NCI-H774 (cell line): ENCODE results near the gene ALDH18A1.
"Not testable (repeated sequence)": the region's sequence is repeated elsewhere in the genome, so short reads cannot be mapped to it uniquely, and the experiment has no call there.

Experiments
- DNase-seq: peaks from one replicate; lab custom pipeline; 2025; lab: John Stamatoyannopoulos, UW

The ALDH18A1 gene

DNA sequence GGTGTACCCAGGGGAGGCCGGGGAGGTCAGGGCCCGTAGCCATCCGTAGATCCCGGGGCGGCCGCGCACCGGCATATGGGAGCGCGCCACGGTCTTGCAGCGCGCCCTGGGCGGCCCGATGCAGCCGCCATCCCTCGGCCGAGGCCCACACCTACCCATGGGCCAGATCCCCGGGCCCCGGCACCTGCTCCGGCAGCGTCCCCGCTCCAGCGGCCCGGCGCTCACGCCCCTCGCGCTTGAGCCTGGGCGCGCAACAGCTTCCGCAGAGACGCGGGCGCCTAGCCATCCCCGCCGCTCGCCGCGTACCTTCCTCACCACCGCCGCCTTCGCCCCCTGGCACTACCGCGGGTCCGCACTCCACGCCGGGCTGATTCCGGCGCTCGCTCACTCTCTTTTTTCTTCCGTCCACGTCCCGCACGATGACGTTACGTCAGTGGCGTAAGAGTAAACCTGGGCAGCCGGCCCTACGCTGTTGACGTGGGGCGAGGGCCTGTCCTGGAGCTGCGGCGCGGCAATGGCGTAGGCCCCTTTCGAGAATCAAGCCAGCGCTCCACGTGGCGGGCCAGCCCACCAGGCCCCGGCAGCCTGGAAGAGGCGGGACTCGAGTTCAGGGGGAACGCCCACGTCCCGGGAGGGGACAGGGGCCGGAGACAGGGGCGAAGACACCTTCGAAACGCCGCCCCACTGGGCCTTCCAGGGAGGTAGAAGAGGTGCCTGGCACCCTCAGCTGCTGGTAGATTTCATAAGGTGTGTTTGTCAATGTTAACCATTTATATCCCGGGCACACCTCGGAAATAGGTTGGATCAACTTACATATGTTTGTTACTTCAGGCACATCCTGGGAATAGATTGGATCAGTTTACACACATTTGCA is at the start of gene ALDH18A1:
Gene ALDH18A1 (minus strand): TSS at position 421 of the 874 bp plus-strand sequence. CDS start 3,334 bp downstream, outside the sequence.
- peak; percentile 20 for DNase-seq

DNA sequence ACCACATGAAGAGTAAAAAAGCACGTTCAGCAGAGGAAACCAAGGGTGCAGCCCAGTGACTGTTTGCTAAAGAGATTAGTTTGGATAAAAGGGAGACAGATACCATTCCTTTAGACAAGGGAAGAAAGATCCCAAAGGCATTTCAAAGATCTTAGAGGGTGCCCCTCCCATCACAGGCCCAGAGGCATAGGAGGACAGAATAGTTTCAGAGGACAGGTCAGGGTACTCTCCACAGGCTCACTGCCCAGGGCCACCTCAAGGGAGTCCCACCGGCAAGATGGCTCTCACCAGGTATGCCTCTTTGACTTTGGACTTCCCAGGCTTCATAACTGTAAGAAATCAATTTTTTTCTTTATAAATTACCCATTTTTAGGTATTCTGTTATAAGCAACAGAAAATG is 41.9 kb upstream of the ALDH18A1 start:
- no peak for DNase-seq

DNA sequence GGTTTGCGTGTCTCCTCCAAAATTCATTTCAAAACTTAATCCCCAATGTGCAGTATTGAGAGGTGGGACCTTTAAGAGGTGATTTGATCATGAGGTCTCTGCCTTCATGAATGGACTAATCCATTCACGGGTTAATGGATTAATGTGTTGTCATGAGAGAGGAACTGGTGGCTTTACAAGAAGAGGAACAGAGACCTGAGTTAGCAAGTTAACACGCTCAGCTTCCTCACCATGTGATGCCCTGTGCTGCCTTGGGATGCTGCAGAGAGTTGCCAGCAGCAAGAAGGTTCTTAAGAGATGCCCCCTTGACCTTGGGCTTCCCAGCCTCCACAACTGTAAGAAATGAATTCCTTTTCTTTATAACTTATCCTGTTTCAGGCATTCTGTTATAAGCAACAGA is 40.9 kb upstream of the ALDH18A1 start:
- DNase-seq = no peak

DNA sequence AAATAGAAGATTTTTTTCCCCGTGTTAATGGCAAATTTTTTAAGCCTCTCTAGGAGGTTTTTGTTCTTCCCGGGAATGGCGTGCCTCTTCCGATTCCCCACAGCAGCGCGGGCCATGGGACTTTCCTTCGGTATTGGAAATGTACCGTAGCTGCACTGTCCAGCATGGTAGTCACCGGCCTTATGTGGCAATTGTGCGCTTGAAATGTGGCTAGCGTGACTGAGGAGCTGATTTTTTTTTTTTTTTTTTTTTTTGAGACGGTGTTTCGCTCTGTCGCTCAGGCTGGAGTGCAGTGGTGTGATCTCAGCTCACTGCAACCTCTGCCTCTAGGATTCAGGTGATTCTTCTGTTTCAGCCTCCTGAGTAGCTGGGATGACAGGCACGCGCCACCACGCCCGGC is 38.2 kb upstream of the ALDH18A1 start:
- DNase-seq = no peak

DNA sequence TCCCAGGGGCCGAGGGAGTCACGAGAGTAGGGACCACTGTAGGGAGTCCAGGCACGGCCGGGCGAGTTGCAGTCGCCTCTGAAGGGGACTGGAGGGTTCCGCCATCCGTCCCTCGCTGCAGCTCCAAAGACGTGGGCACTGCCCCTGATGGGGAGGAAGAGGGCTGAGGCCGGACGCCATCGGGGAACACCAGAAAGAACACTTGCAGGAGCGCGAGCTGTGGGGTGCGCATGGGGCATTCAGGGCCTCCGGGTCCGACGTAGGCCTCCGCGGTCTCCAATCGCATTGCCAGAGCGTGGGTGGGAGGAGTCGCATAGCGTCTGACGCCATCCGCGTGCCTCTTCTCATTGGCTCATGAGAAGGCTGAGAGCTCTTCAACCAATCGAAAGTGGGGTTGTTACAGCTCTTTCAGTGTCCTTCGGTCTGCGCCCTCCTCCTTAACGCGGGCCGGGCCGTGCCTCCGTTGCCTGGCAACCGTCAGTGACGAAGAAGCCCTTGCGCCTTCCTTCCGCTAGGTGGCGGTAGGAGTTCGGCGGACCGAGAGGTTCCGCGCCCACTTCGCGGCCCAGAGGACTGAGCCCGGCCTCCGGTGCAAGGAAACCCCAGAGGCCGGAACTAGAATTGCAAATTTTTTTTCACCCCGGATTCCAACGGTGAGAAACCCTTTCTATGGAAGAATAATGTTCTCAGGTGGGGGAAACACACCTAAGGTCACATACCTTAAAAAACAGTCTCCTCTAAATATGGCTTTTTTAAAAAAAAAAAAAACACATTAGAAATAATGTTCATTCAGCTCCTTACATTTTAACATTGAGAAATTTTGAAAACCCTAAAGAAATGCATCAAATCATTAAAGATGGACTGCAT is 37.4 kb upstream of the ALDH18A1 start, which contains the start of gene TCTN3:
Gene TCTN3 (minus strand): TSS at position 260 of the 867 bp plus-strand sequence. CDS start 28 bp downstream, at position 232.
- DNase-seq = peak; percentile 95

DNA sequence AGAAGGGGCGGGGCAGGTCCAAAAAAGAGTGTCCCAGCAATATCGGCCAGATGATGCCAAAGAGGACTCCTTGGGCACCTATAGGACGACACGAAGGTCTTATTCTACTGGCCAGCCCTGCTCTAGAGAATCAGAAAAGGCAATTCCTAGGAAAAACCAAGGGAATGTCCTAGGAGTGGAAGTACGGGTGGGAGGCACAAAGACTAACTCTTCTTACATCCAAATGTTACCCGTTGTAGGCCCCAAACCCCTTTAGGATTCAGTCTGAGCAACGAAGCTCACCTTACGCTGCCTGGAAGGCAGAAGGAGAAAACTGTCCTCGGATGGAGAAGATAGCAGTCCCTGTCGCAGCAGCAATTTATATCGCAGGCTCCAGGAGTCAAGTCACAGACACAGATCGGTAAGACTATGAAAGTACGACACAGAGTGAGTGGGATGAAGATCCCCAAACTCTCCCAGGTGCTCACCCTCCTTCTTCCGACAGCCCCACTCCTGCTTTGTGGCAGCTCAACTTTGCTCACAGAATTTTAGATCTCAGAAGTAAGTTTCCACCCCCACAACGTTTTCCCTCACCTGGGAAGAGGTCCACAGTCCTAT is 36.7 kb upstream of the ALDH18A1 start:
- no peak for DNase-seq

DNA sequence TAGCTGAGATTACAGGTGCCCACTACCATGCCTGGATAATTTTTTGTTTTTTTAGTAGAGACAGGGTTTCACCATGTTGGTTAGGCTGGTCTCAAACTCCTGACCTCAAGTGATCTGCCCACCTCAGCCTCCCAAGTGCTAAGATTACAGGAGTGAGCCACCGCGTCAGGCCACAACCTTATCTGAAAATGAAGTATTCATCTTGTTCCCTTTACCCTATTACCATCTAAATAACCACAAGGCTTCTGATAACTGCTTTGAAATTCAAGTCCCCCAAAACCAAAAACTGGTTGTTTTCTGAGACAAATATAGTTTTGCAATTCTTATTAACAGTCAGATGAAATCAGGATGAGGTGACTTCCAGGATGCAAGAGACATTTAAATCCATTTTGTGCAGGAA is 34.8 kb upstream of the ALDH18A1 start:
- no peak for DNase-seq

DNA sequence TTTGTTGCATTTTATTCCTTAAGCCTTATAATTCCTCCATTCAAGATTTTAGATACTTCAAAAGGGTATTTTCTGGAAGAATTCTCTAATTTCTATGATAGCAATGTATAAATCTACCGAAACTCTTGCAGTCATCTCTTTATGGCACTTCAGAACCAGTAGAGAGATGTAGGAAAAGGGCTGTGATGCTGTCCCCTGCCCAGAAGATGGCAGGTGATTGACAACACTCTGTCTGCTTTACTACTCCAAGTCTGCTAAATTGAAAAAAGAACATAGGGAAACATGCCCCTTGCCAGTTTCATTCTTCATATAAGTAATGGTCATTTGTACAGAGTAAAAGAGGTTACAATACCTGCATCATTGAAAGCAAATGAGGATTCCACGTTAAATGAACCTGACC is 32.1 kb upstream of the ALDH18A1 start:
- no peak for DNase-seq

DNA sequence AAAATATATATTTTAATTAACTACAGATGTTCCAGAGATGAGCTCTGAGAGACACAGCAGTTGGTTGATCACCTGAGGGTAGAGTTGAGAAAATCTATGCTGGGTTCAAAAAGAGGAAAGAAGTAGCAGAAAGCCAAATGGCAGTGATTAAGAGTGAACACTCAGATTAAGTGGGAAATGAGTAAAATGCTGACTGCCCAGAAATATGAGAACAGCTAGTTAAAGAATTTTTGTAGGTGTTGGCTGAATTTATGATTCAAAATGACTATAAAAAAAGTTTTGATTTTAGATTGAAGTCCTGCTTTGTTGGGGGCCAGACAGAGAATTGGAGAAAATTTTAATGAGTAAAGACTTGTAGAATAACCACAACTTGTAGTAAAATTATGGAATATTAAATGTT is 27.5 kb upstream of the ALDH18A1 start:
- DNase-seq = no peak

DNA sequence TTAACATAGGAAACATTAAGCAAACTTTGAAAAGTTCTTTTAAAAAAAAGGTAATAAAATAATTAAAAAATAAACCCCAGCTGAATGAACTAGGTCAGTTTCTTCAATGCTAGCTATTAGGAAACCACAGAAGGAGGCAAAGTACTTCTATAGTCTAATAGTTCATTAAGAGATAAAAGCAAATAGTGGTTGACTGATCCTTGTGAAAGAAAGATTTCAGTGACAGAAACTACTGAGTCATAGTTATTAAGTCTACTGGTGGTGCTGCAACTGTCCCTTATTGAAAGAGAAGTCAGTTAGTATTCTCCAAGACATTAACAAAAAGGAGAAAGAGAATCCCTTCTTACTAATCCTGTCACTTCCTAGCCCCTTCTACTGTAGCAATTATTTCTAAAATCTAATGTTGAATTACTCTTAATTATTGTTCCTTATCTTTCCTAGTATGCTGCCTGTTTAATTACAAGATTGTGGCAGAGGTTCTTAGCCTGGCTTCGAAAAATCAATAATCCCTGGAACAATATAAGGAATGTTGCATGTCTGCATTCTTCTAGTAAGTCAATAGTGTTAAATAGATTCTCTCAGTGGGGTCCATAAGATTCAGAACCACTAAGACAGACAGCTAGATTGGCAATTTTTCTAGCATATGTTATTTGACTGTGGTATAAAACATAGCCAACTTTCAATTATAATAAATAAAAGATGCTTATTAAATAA is 19.0 kb upstream of the ALDH18A1 start:
- DNase-seq = no peak

DNA sequence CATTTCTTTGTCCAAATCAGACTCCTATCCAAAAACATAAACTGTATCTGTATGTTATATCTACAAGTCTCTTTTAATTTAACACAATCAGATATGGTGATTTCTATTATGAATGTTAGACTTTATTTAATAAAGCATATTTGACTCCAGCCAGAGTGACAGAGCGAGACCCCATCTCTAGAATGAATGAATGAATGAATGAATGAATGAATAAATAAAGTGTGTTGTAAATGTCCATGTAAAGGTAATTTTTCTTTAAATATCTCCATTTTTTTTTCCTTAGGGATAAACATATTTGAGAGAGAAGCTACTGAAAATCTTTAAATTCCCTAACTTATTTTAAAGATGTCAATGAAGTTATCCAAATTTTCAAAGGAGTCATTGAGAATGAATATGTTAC is 18.1 kb upstream of the ALDH18A1 start:
- DNase-seq = no peak

DNA sequence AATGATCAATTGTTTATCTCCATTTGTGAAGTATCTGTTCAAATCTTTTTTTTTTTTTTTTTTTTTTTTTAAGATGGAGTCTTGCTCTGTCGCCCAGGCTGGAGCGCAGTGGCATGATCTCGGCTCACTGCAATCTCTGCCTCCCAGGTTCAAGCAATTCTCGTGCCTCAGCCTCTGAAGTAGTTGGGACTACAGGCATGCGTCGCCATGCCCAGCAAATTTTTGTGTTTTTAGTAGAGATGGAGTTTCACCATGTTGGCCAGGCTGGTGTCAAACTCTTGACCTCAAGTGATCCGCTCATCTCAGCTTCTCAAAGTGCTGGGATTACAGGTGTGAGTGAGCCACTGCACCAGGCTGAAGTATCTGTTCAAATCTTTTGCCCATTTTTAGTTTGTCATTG is 16.1 kb upstream of the ALDH18A1 start:
- DNase-seq = not testable (repeated sequence)

DNA sequence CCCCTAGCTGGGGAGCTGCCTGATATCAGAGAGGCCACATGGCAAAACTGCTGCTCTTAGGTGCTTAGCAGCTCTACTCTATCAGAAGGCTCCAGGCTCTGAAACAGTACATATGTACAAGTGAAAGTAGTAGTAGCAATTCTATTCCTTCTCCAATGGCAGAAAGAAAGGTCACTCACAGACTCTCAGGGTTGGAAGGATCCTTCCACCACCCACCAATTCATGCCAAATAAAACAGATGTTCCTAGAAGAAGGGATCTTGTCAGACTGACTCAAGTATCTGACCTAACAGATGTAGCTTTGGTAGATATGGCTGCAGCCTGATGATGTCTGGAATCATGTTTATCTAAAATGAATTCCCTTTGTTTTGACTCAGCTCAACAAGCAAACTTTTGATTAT is 8.0 kb upstream of the ALDH18A1 start:
- DNase-seq = no peak

DNA sequence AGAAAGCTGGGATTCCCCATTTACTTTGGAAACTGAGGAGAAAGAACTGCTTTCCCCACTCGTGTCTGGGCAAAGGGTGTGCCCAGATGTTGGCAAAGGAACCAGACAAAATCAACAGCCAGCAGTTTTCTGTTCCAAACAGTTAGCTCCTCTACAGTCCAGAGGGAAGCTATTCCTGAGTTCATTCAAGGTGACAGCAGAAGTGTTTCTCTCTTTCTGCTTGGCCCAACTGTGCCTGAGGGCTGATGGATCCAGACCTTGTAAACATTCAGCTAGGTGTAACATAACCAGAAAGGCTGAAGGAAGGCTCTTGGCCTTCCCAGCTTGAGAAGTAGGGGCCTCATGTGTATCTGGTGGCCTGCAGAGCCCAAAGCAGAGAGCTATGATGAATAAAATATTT is 7.0 kb upstream of the ALDH18A1 start:
- no peak for DNase-seq

DNA sequence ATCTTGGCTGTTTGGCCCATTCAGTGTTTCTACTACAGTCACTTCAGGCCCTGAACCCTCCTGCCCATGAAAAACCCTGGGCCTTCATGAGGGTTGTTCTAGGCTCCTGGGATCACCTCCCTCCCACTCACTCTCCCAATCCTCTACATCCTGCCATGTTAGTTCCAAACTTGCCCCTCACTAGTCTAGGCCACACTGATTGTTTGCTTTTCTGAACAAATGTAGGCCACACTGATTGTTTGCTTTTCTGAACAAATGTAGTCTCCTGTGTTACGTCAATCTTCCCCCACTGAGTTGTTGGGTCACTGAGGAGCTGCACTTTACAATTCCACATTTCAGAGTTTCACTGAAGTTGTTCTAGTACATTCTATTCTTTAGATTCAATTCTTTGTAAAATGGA is 5.3 kb upstream of the ALDH18A1 start:
- DNase-seq = no peak

DNA sequence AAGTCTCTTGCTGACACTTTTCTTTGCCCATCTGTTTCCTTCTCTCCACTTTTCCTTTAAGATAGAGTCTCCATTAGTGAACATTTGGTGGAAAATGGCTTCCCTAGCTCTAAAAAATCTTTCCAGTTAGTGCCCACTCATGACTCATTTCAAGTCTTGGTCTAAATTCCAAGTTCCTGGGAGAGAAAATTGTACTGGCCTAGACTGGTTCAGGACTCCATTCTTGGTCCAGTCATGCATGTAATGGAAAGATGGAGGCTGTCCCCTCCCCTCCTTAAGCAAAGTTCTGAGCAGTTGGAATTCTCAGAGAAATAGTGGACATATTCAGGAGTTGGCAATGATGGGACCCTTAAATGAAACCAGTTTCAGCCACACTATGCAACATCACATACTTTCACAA is 3.8 kb upstream of the ALDH18A1 start:
- no peak for DNase-seq

DNA sequence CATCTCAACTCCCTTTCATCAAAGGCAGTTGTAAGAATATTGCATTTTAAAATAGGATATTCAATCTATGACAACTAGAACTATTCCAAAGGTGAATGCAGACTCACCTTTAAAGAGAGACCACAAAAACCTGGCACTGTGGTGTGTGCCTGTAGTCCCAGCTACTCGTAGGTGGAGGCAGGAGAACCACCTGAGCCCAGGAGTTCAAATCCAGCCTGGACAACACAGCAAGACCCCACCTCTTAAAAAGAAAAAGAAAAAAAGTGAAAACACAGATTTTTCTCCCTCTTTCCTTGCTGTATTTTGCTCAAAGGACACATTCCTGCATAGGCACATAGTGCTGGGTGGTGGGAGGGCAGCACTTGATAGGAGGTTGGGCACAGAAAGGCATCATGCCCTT is 739 bp upstream of the ALDH18A1 start:
- no peak for DNase-seq

DNA sequence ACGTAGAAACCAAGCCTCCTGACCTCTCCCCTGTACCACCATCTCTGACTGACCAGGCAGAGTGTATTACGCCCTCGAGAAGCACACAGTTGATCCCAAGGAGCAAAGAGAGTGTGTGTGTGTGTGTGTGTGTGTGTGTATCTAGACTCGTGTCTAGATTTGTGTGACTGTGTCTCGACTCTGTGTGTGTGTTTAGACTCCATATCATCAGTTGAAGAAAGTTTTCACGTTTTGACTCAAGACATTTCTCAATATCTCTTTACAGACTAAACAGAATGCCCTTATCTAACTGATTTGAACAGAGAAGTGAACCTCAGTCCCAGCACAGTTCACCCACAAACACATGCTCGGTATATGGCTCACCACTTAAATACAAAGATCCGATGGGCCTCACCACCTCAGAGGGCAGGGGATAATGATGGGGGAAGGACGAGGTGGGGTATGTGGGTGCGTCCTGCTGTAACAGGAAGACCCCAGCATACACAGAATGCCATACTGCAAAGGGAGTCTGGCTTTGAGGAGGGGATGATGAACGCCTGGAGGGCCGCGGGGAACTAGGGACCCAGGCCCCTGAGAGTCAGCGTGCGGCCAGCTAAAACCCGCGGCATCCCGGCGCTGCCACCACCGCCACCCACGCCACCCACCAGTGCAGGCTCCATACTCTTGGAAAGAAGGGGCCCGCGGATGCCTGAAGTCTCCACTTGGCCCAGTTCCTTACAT is 780 bp downstream of the ALDH18A1 start:
- no peak for DNase-seq

DNA sequence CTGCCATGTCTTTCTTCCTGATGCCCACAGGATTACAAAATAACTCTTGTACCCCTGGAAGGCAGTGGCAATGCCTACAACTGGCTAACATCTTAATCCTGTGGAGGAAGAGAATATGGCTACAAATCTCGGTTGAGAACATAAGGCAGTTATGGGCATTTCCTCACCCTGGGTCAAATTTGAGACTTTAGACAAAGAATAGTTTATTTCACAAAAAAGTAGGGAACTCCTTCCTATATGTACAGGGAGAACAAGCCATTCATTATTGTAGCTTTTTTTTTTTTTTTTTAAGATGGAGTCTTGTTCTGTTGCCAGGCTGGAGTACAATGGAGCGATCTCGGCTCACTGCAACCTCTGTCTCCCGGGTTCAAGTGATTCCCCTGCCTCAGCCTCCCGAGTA is 2.6 kb downstream of the ALDH18A1 start:
- DNase-seq = no peak

DNA sequence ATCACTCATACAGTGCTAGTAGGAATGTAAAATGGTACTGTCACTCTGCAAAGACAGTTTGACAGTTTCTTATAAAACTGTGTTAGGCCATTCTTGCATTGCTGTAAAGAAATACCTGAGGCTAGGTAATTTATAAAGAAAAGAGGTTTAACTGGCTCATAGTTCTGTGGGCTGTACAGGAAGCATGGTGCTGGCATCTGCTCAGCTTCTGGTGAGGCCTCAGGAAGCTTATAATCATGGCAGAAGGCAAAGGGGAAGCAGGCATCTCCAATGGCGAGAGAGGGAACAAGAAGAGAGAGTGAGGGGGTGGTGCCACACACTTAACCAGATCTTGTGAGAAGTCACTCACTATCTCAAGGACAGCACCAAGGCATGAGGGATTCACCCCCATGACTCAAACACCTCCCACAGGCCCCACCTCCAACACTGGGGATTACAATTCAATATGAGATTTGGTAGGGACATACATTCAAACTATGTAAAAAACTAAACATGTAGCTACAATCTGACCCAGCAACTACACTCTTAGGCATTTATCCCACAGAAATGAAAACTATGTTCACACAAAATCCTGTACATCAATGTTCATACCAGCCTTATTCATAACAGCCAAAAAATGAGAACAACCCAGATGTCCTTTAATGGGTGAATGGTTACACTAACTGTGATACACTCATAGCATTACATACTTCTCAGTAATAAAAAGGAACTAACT is 5.0 kb downstream of the ALDH18A1 start:
- no peak for DNase-seq

DNA sequence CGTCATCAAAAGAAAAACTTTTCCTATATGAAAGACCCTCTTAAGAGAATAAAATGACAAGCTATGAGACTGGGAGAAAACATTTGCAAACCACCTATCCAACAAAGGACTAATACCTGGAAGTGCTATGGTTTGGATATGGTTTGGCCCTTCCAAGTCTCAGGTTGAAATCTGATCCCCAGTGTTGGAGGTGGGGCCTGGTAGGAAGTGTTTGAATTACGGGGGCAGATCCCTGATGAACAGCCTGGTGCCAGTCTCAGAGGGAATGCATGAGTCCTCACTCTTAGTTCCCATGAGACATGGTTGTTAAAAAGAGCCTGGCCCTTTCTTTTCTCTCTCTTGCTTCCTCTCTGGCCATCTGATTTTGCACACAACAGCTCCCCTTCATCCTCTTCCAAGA is 6.3 kb downstream of the ALDH18A1 start:
- DNase-seq = no peak
